HCT116 (cell line): ENCODE measurements around the gene H2AZ2. TPM values are rescaled to one million over a fixed set of nuclear protein-coding genes. Genes with fewer than 3 reads are reported as not detected.

Experiments used
- ATAC-seq: fragments of 200-7000 bp; cut with Tn5 transposase; 2 replicates; pipeline ENCODE4 v1.9.1; 2020; ENCODE audit warnings: mild to moderate bottlenecking, moderate library complexity
- BruUV-seq: library from RNA; stranded (reverse); fragments of 400-500 nt; replicated peaks from 2 replicates; lab custom pipeline; 2021; lab: Mats Ljungman, UMichigan
- CTCF ChIA-PET: fragments of 300-600 bp; sonication (Branson Sonifier 250); formaldehyde crosslinking; loops from one replicate; lab custom pipeline; 2021; ENCODE audit warnings: antibody characterized with exemption; lab: Charles Lee
- POLR2A ChIA-PET: fragments of 300-600, 350-600 bp; sonication (Branson Sonifier 250); formaldehyde crosslinking; loops from one replicate; lab custom pipeline; 2021; ENCODE audit warnings: antibody characterized with exemption; lab: Charles Lee
- RAD21 ChIA-PET, 2 experiments: fragments of 300-600 bp; sonication (Branson Sonifier 250); formaldehyde crosslinking; loops; one replicate each; lab custom pipeline; 2023; ENCODE audit warnings: low total read pairs in 2 of 2; ENCODE audit not compliant: uncharacterized antibody in 2 of 2, unreplicated experiment in 2 of 2, low non-redundant PET in 1 of 2; lab: Charles Lee
- DNase-seq: peaks from one replicate; pipeline ENCODE4 v3.0.0-alpha.2; 2010; ENCODE audit warnings: low read depth, low spot score
- H2AFZ ChIP-seq: fragments of 200-600 bp; shearing (Covaris generic), sonication (generic); 2 replicates; pipeline ENCODE4 v1.6.1; 2017; ENCODE audit warnings: low read depth, mixed run types, mixed read lengths, antibody characterized with exemption, low read length; ENCODE audit not compliant: poor library complexity, severe bottlenecking
- H3K27ac ChIP-seq: 2 replicates; pipeline ENCODE4 v1.5.1; 2012; ENCODE audit warnings: low read depth, low read length
- H3K27me3 ChIP-seq: fragments of 200-600 bp; sonication (generic); 2 replicates; pipeline ENCODE4 v1.6.1; 2016; ENCODE audit warnings: mixed run types, low read length, mixed read lengths; ENCODE audit not compliant: insufficient read depth
- H3K36me3 ChIP-seq, 2 experiments: fragments of 200-500 bp in 1 of 2; fragments of 200-600 bp in 1 of 2; sonication (Bioruptor generic) in 1 of 2; sonication (generic) in 1 of 2; 2 replicates each; pipeline versions ENCODE4 v1.5.1 to v1.6.1; 2014 to 2016; ENCODE audit warnings: low read length in 2 of 2, inconsistent platforms in 1 of 2, mixed read lengths in 1 of 2, mixed run types in 1 of 2; ENCODE audit not compliant: insufficient read depth in 2 of 2, control insufficient read depth in 1 of 2
- H3K4me1 ChIP-seq, 2 experiments: fragments of 200-600 bp in 1 of 2; sonication (generic) in 1 of 2; 2 replicates each; pipeline versions ENCODE4 v1.5.1 to v1.6.1; 2012 to 2017; ENCODE audit warnings: low read length in 2 of 2, inconsistent platforms in 1 of 2, mild to moderate bottlenecking in 1 of 2, mixed read lengths in 1 of 2, mixed run types in 1 of 2, moderate library complexity in 1 of 2; ENCODE audit not compliant: insufficient read depth in 2 of 2, control insufficient read depth in 1 of 2
- H3K4me2 ChIP-seq: fragments of 200-600 bp; sonication (generic); 2 replicates; pipeline ENCODE4 v1.6.1; 2017; ENCODE audit warnings: mixed run types, low read length, mixed read lengths
- H3K4me3 ChIP-seq, 2 experiments: fragments of 200-600 bp in 1 of 2; sonication (generic) in 1 of 2; replicated peaks in 1 of 2; 2 replicates each; pipeline ENCODE4 v1.5.1; 2011 to 2016; ENCODE audit warnings: low read length in 2 of 2, control low read depth in 1 of 2, low read depth in 1 of 2, mild to moderate bottlenecking in 1 of 2, mixed read lengths in 1 of 2, mixed run types in 1 of 2
- H3K79me2 ChIP-seq: fragments of 200-600 bp; sonication (generic); 2 replicates; pipeline ENCODE4 v1.6.1; 2017; ENCODE audit warnings: mild to moderate bottlenecking, mixed run types, low read length, moderate library complexity, mixed read lengths; ENCODE audit not compliant: insufficient read depth
- H3K9ac ChIP-seq: fragments of 200-600 bp; sonication (generic); 2 replicates; pipeline ENCODE4 v1.6.1; 2016; ENCODE audit warnings: low read length, mixed read lengths
- H3K9me2 ChIP-seq: fragments of 200-600 bp; sonication (generic), shearing (Covaris generic); 2 replicates; pipeline ENCODE4 v1.6.1; 2017; ENCODE audit warnings: mixed run types, mild to moderate bottlenecking, moderate library complexity; ENCODE audit not compliant: insufficient read depth
- H3K9me3 ChIP-seq, 2 experiments: fragments of 200-500 bp in 1 of 2; fragments of 200-600 bp in 1 of 2; sonication (Bioruptor generic) in 1 of 2; sonication (generic) in 1 of 2; 2 replicates each; pipeline ENCODE4 v1.6.1; 2014 to 2017; ENCODE audit warnings: low read length in 2 of 2, mixed read lengths in 2 of 2, inconsistent platforms in 1 of 2, low read depth in 1 of 2, mild to moderate bottlenecking in 1 of 2, mixed run types in 1 of 2, moderate library complexity in 1 of 2; ENCODE audit not compliant: control insufficient read depth in 1 of 2, insufficient read depth in 1 of 2
- H4K20me1 ChIP-seq: fragments of 200-600 bp; sonication (generic), shearing (Covaris generic); 2 replicates; pipeline ENCODE4 v1.6.1; 2017; ENCODE audit warnings: mixed run types, mild to moderate bottlenecking, moderate library complexity; ENCODE audit not compliant: insufficient read depth
- EZH2 ChIP-seq: fragments of 200-600 bp; sonication (generic); IDR thresholded peaks from 2 replicates; pipeline ENCODE4 v1.6.1; 2017; ENCODE audit warnings: antibody characterized with exemption, mixed run types
- EZH2phosphoT487 ChIP-seq: fragments of 200-600 bp; IDR thresholded peaks from 2 replicates; pipeline ENCODE4 v1.6.1; 2018; ENCODE audit warnings: antibody characterized with exemption, borderline replicate concordance
- FOSL1 ChIP-seq: IDR thresholded peaks from 2 replicates; pipeline ENCODE4 v1.6.1; 2012; ENCODE audit warnings: low read depth
- POLR2A ChIP-seq: IDR thresholded peaks from 2 replicates; pipeline ENCODE4 v1.7.0; 2011; ENCODE audit warnings: borderline replicate concordance; ENCODE audit not compliant: insufficient read depth, insufficient read length; ENCODE audit errors: extremely low read depth
- POLR2AphosphoS5 ChIP-seq: IDR thresholded peaks from 2 replicates; pipeline ENCODE4 v1.6.1; 2011; ENCODE audit warnings: mild to moderate bottlenecking, low read depth, low read length, moderate library complexity
- SRF ChIP-seq: IDR thresholded peaks from 2 replicates; pipeline ENCODE4 v1.6.1; 2012; ENCODE audit warnings: low read depth
- ZNF274 ChIP-seq: fragments of 200-500 bp; sonication (Bioruptor generic); IDR thresholded peaks from 2 replicates; pipeline ENCODE4 v1.6.1; 2014; ENCODE audit warnings: mild to moderate bottlenecking, low read depth, low read length, inconsistent platforms
- intact Hi-C: fragments of 100-400 bp; cut with micrococcal nuclease; formaldehyde crosslinking; loops from 2 replicates; pipeline ENCODE4 v1.10.0; 2022
- total RNA-seq: library from RNA; stranded (reverse); gene quantifications from one replicate; pipeline ENCODE4 v1.2.1, GENCODE V29; 2021; ENCODE audit not compliant: unreplicated experiment
- TF ChIP-seq, protein P1 (sequence below): IDR thresholded peaks from 2 replicates; pipeline ENCODE4 v1.6.1; 2012; ENCODE audit warnings: low read depth

The H2AZ2 gene
- total RNA-seq, 1 experiment from 2014 or later, result 226 TPM

- RAD21 ChIA-PET, result no interaction called here
- TF ChIP-seq POLR2AphosphoS5, result no peak
- TF ChIP-seq FOSL1, result no peak
- no peak for TF ChIP-seq EZH2
- TF ChIP-seq ZNF274, result no peak
- TF ChIP-seq SRF, result no peak
- TF ChIP-seq, protein P1, sequence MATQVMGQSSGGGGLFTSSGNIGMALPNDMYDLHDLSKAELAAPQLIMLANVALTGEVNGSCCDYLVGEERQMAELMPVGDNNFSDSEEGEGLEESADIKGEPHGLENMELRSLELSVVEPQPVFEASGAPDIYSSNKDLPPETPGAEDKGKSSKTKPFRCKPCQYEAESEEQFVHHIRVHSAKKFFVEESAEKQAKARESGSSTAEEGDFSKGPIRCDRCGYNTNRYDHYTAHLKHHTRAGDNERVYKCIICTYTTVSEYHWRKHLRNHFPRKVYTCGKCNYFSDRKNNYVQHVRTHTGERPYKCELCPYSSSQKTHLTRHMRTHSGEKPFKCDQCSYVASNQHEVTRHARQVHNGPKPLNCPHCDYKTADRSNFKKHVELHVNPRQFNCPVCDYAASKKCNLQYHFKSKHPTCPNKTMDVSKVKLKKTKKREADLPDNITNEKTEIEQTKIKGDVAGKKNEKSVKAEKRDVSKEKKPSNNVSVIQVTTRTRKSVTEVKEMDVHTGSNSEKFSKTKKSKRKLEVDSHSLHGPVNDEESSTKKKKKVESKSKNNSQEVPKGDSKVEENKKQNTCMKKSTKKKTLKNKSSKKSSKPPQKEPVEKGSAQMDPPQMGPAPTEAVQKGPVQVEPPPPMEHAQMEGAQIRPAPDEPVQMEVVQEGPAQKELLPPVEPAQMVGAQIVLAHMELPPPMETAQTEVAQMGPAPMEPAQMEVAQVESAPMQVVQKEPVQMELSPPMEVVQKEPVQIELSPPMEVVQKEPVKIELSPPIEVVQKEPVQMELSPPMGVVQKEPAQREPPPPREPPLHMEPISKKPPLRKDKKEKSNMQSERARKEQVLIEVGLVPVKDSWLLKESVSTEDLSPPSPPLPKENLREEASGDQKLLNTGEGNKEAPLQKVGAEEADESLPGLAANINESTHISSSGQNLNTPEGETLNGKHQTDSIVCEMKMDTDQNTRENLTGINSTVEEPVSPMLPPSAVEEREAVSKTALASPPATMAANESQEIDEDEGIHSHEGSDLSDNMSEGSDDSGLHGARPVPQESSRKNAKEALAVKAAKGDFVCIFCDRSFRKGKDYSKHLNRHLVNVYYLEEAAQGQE, result no peak
- no peak for TF ChIP-seq POLR2A
- no peak for TF ChIP-seq EZH2phosphoT487
- H3K9ac ChIP-seq, result no peak overlapping the region
- peak overlapping the region; percentile 79 for H3K4me2 ChIP-seq
- DNase-seq (no peak), ATAC-seq (no peak)
- peaks cover 4 to 27% of the 10 kb centered on the region in 2 experiments for H3K4me1 ChIP-seq
- H2AFZ ChIP-seq, result no peak overlapping the region
- H3K27ac ChIP-seq, result no peak overlapping the region
- peaks cover 0 to 19% of the 10 kb centered on the region in 2 experiments; a peak in 2 of 4 replicates for H3K36me3 ChIP-seq
- H3K9me3 ChIP-seq, result peaks cover 0 to 11% of the 10 kb centered on the region in 2 experiments; a peak in 1 of 4 replicates
- POLR2A ChIA-PET, result no interaction called here
- no peaks in the 10 kb centered on the region for H3K9me2 ChIP-seq
- peaks cover 5% of the 10 kb centered on the region for H4K20me1 ChIP-seq
- TSS peak; percentile 42 for BruUV-seq
- peak overlapping the region; percentile 63 to 73 for H3K4me3 ChIP-seq
- no peaks in the 10 kb centered on the region for H3K27me3 ChIP-seq
- H3K79me2 ChIP-seq, result peaks cover 45% of the 10 kb centered on the region
- CTCF ChIA-PET, result no interaction called here
- intact Hi-C loops, result no loop called here
These were observed 36.2 kb upstream of the H2AZ2 start for GRCh38 chr7:44883961-44884620.
